HepG2 (cell line): ENCODE measurements around the gene VIT. TPM values are rescaled to one million over a fixed set of nuclear protein-coding genes. Genes with fewer than 3 reads are reported as not detected.

Experiments
- ATAC-seq: fragments of 200-7000 bp; cut with Tn5 transposase; 3 replicates; pipeline ENCODE4 v1.9.1; 2020; ENCODE audit warnings: mild to moderate bottlenecking, moderate library complexity
- BruUV-seq: library from RNA; stranded (reverse); fragments of 400-500 nt; replicated peaks from 2 replicates; lab custom pipeline; 2021; lab: Mats Ljungman, UMichigan
- CTCF ChIA-PET: fragments of 300-600 bp; formaldehyde crosslinking; extraction: SDS; loops from one replicate; lab custom pipeline; 2021; ENCODE audit warnings: low total read pairs, inconsistent platforms, low intra/inter-chr PET ratio; lab: Yijun Ruan, JAX
- POLR2A ChIA-PET: fragments of 350-600 bp; sonication (Branson Sonifier 250); formaldehyde crosslinking; loops from one replicate; lab custom pipeline; 2020; ENCODE audit warnings: antibody characterized with exemption, inconsistent platforms; lab: Yijun Ruan, JAX
- DNase-seq: peaks from one replicate; pipeline ENCODE4 v3.0.0-alpha.2; 2015; ENCODE audit warnings: low spot score
- FAIRE-seq: peaks from 3 replicates; lab custom pipeline; 2011; peaks lifted over from hg19 to GRCh38; lab: Jason Lieb, UNC
- H2AFZ ChIP-seq: one replicate; pipeline ENCODE4 v1.6.1; 2011; ENCODE audit warnings: low read length, inconsistent platforms
- H3K27ac ChIP-seq: fragments of 300-600 bp; 3 replicates; pipeline ENCODE4 v1.8.0; 2011; ENCODE audit warnings: mixed run types, mild to moderate bottlenecking, mixed read lengths, low read length, inconsistent platforms; ENCODE audit not compliant: insufficient read depth; ENCODE audit errors: extremely low read length
- H3K27me3 ChIP-seq, 2 experiments: fragments of 200-600 bp in 1 of 2; 2 replicates in 1 of 2; 3 replicates in 1 of 2; pipeline versions ENCODE4 v1.6.0 to v1.8.0; 2011; ENCODE audit warnings: low read length in 2 of 2, mild to moderate bottlenecking in 2 of 2, moderate library complexity in 2 of 2, inconsistent platforms in 1 of 2; ENCODE audit not compliant: insufficient read depth in 2 of 2, control insufficient read depth in 1 of 2
- H3K36me3 ChIP-seq, 2 experiments: fragments of 200-600 bp in 1 of 2; replicated peaks in 1 of 2; 2 replicates in 1 of 2; 3 replicates in 1 of 2; pipeline versions ENCODE4 v1.5.1 to v1.8.0; 2011; ENCODE audit warnings: low read length in 2 of 2, inconsistent platforms in 1 of 2; ENCODE audit not compliant: insufficient read depth in 2 of 2, control insufficient read depth in 1 of 2
- H3K4me1 ChIP-seq: 2 replicates; pipeline ENCODE4 v1.5.1; 2012; ENCODE audit warnings: low read length, inconsistent platforms; ENCODE audit not compliant: insufficient read depth
- H3K4me2 ChIP-seq: 2 replicates; pipeline ENCODE4 v1.6.0; 2011; ENCODE audit warnings: low read depth, low read length, inconsistent platforms
- H3K4me3 ChIP-seq, 3 experiments: fragments of 200-600 bp in 1 of 3; sonication (generic), shearing (Covaris generic) in 1 of 3; replicated peaks in 1 of 3; 2 replicates each; pipeline ENCODE4 v1.5.1; 2011 to 2016; ENCODE audit warnings: low read length in 3 of 3, inconsistent platforms in 2 of 3, low read depth in 2 of 3, mild to moderate bottlenecking in 2 of 3, control low read depth in 1 of 3, mixed read lengths in 1 of 3; ENCODE audit not compliant: insufficient read depth in 1 of 3
- H3K79me2 ChIP-seq: one replicate; pipeline ENCODE4 v1.6.1; 2011; ENCODE audit warnings: low read length, inconsistent platforms; ENCODE audit not compliant: insufficient read depth
- H3K9ac ChIP-seq: 2 replicates; pipeline ENCODE4 v1.6.0; 2011; ENCODE audit warnings: mild to moderate bottlenecking, low read depth, low read length, inconsistent platforms; ENCODE audit not compliant: insufficient read depth
- H3K9me3 ChIP-seq: 2 replicates; pipeline ENCODE4 v1.5.1; 2012; ENCODE audit warnings: mild to moderate bottlenecking, low read length
- H4K20me1 ChIP-seq: 2 replicates; pipeline ENCODE4 v1.6.0; 2011; ENCODE audit warnings: inconsistent platforms, mild to moderate bottlenecking, low read length, moderate library complexity; ENCODE audit not compliant: insufficient read depth
- CBX1 ChIP-seq: IDR thresholded peaks from one replicate; pipeline ENCODE4 v1.6.1; 2016; ENCODE audit warnings: antibody characterized with exemption, low read depth
- CEBPB ChIP-seq: IDR thresholded peaks from 2 replicates; pipeline ENCODE4 v1.6.1; 2011; ENCODE audit warnings: low read depth, low read length, improper control_type of control experiment, borderline replicate concordance
- CEBPG ChIP-seq: IDR thresholded peaks from 2 replicates; pipeline ENCODE4 v1.6.1; 2016
- KDM5B ChIP-seq: sonication (generic); formaldehyde crosslinking; IDR thresholded peaks from 2 replicates; pipeline ENCODE4 v1.4.0; 2020; ENCODE audit warnings: missing genetic modification reagents, mild to moderate bottlenecking, borderline replicate concordance
- MIXL1 ChIP-seq: IDR thresholded peaks from 2 replicates; pipeline ENCODE4 v1.6.1; 2016
- SNAPC4 ChIP-seq: sonication (generic); formaldehyde crosslinking; IDR thresholded peaks from 2 replicates; pipeline ENCODE4 v1.4.0; 2020; ENCODE audit warnings: mild to moderate bottlenecking, missing genetic modification reagents
- TCF7 ChIP-seq: sonication (generic); IDR thresholded peaks from 2 replicates; pipeline ENCODE4 v1.6.1; 2016; ENCODE audit warnings: antibody characterized with exemption, low read depth
- TOPORS ChIP-seq: sonication (generic); formaldehyde crosslinking; IDR thresholded peaks from 2 replicates; pipeline ENCODE4 v1.8.0; 2023; ENCODE audit warnings: mild to moderate bottlenecking, missing genetic modification reagents
- ZNF3 ChIP-seq: IDR thresholded peaks from 2 replicates; pipeline ENCODE4 v1.7.0; 2017; ENCODE audit warnings: inconsistent platforms
- ZNF484 ChIP-seq: sonication (generic); formaldehyde crosslinking; IDR thresholded peaks from 2 replicates; pipeline ENCODE4 v1.5.1; 2020; ENCODE audit warnings: mild to moderate bottlenecking, low read depth, missing genetic modification reagents, borderline replicate concordance
- ZNF569 ChIP-seq: sonication (generic); formaldehyde crosslinking; IDR thresholded peaks from 2 replicates; pipeline ENCODE4 v1.5.0; 2020; ENCODE audit warnings: mild to moderate bottlenecking, missing genetic modification reagents, moderate library complexity, borderline replicate concordance
- ZNF674 ChIP-seq: sonication (generic); formaldehyde crosslinking; IDR thresholded peaks from 2 replicates; pipeline ENCODE4 v1.5.0; 2020; ENCODE audit warnings: low read depth, mild to moderate bottlenecking, missing genetic modification reagents
- WGBS: methylation state at CpG from one replicate; pipeline ENCODE4 v1.1.6; 2017; ENCODE audit warnings: low lambda C conversion rate; 5-methylcytosine and 5-hydroxymethylcytosine counted together
- in situ Hi-C: cut with HindIII; loops from 2 replicates; pipeline ENCODE4 v1.10.0; 2017; ENCODE audit warnings: low pct_unique_long_range_greater_than_20kb; ENCODE audit not compliant: extremely low pct_ligation_motif_present
- intact Hi-C: fragments of 100-400 bp; cut with micrococcal nuclease; formaldehyde crosslinking; loops from one replicate; pipeline ENCODE4 v1.10.0; 2022; ENCODE audit not compliant: unreplicated experiment
- polyA plus RNA-seq, 8 experiments: library from polyadenylated mRNA; depleted of rRNA in 3 of 8; stranded (reverse) in 7 of 8; unstranded in 1 of 8; fragments of >200 nt; fragmentation: Illumina TruSeq in 4 of 8; extraction: Trizol in 4 of 8; gene quantifications; 2 replicates each; pipeline versions ENCODE4 v1.2.1 to v1.2.3, GENCODE V29; 2011 to 2016; ENCODE audit warnings: low read depth in 4 of 8, missing spikeins in 1 of 8, mixed read lengths in 1 of 8; ENCODE audit not compliant: insufficient read depth in 1 of 8
- total RNA-seq, 5 experiments: library from RNA; depleted of rRNA; stranded (reverse); fragments of >200 nt; fragmentation: Illumina TruSeq; extraction: Trizol; gene quantifications; 2 replicates each; pipeline ENCODE4 v1.2.3, GENCODE V29; 2016; ENCODE audit warnings: low read depth in 1 of 5

Gene VIT
- total and polyA plus RNA-seq, 2 of the 13 experiments (the other 11 are each of a cell fraction or from before 2014, with no cell fraction given): not detected

DNA sequence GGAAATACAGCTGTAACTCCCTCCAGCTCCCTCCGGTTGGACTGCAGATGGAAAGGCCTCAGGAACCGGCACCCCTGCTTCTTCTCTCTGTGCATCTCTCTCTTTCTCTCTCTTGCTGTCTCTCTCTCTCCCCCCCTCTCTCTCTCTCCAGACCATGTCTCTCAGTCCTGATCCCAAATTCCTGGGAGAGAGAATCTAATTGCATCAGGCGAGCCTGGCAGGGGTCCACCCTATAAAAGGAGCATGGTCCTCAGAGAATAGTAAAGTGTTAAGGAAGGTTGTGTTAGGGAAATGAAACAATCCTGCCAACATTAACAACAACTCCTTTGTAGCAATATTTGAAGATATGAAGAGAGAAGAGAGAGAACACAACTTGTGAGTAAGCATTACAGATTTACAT lies 36.7 kb downstream of the VIT start (continued):
- no peak for TF ChIP-seq SNAPC4 (CRISPR knock-in tag)
- TF ChIP-seq ZNF674 (CRISPR knock-in tag): no peak
- TF ChIP-seq MIXL1 (CRISPR knock-in tag): no peak
- no peak for TF ChIP-seq TCF7
- no peak for TF ChIP-seq KDM5B
- no peak for TF ChIP-seq TOPORS
- TF ChIP-seq CEBPG (CRISPR knock-in tag): no peak

DNA sequence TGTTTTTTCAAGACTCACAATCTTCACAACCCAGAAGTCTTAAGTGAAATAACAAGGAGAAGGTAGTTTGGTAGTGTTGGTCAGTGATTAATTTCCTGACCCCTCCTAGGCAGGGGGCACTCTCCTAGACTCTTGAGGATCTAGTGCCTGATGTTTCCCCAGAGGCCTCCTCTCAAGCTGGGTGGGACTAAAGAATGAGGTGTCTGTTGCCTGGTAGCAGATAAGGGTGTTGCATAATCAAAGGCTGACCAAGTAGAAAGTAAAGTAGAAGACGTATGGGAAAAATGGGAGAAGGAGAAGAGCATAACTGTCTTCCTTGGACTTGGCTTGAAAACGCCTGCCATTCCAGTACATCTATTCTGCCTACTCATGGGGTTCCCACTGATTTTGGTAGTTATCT lies 37.8 kb downstream of the VIT start:
- ATAC-seq (no peak), FAIRE-seq (no peak)
- Histone ChIP-seq H2AFZ (no peak overlapping the region), H3K27me3 (peaks cover 0 to 17% of the 10 kb centered on the region in 2 experiments; a peak in 1 of 5 replicates), H3K9me3 (no peaks in the 10 kb centered on the region)
- intact Hi-C loops: no loop called here
- no peak for TF ChIP-seq ZNF569 (CRISPR knock-in tag)
- no peak for TF ChIP-seq ZNF3 (CRISPR knock-in tag)
- TF ChIP-seq CEBPB: peak; percentile 35; the same call in 1 of the 2 replicates
- no peak for TF ChIP-seq ZNF484 (CRISPR knock-in tag)
- TF ChIP-seq CBX1: no peak
- TF ChIP-seq, all 625 proteins: peak for 1
- H3K79me2 ChIP-seq: no peaks in the 10 kb centered on the region
- in situ Hi-C loops: no loop called here
- no peaks in the 10 kb centered on the region for H4K20me1 ChIP-seq
- CTCF ChIA-PET: no interaction called here
- POLR2A ChIA-PET: no interaction called here
- 37% methylated on average over 2 of the region's 2 CpGs for WGBS
- H3K27ac ChIP-seq: no peak overlapping the region
- no peak overlapping the region for H3K4me3 ChIP-seq
- H3K36me3 ChIP-seq: no peaks in the 10 kb centered on the region
- BruUV-seq: no TSS peak
- H3K4me2 ChIP-seq: no peak overlapping the region
- H3K4me1 ChIP-seq: no peaks in the 10 kb centered on the region
- no peak for DNase-seq
- no peak overlapping the region for H3K9ac ChIP-seq
